ENCODE measurements around the gene SPTLC1. TPM values are rescaled to one million over a fixed set of nuclear protein-coding genes. Genes with fewer than 3 reads are reported as not detected.

SPTLC1 gene
- total RNA-seq, 1 donor from 2014 or later: 40.8 TPM

- CTCF ChIA-PET: no interaction called here
- H3K4me1 Mint-ChIP-seq: no peaks in the 10 kb centered on the region
- peaks cover 91% of the 10 kb centered on the region for H3K36me3 Mint-ChIP-seq (ENCODE audit: low read depth)
- no peak for TF ChIP-seq CTCF (IDR thresholded peaks at IDR 0.05)
- POLR2A ChIA-PET: no interaction called here
- H3K27me3 Mint-ChIP-seq: no peaks in the 10 kb centered on the region
- H3K27ac Mint-ChIP-seq: no peak overlapping the region
- H3K4me3 Mint-ChIP-seq: no peak overlapping the region
- DNase-seq: no peak
- no peak for ATAC-seq (ENCODE audit: low read depth)
- peaks cover 15% of the 10 kb centered on the region for H3K9me3 Mint-ChIP-seq
- intact Hi-C loops (cut with micrococcal nuclease): no loop called here
These were observed 67.7 kb downstream of the SPTLC1 start for GRCh38 chr9:92047500-92047899.

- H3K4me3 Mint-ChIP-seq: no peak overlapping the region
- H3K27ac Mint-ChIP-seq: no peak overlapping the region
- DNase-seq: no peak
- no peak for TF ChIP-seq CTCF (IDR thresholded peaks at IDR 0.05)
- H3K4me1 Mint-ChIP-seq: no peaks in the 10 kb centered on the region
- no peak for ATAC-seq (ENCODE audit: low read depth)
- no peaks in the 10 kb centered on the region for H3K27me3 Mint-ChIP-seq
- ChIA-PET CTCF (no interaction called here), POLR2A (no interaction called here)
- H3K36me3 Mint-ChIP-seq (ENCODE audit: low read depth): peaks cover 94% of the 10 kb centered on the region
- peaks cover 19% of the 10 kb centered on the region for H3K9me3 Mint-ChIP-seq
- intact Hi-C loops (cut with micrococcal nuclease): no loop called here
These were observed 68.5 kb downstream of the SPTLC1 start for GRCh38 chr9:92046676-92047075.

- Mint-ChIP-seq H3K4me1 (no peaks in the 10 kb centered on the region), H3K27ac (no peak overlapping the region), H3K36me3 (ENCODE audit: low read depth) (peaks cover 84% of the 10 kb centered on the region), H3K9me3 (peaks cover 19% of the 10 kb centered on the region), H3K27me3 (no peaks in the 10 kb centered on the region), H3K4me3 (no peak overlapping the region)
- no peak for ATAC-seq (ENCODE audit: low read depth)
- intact Hi-C loops (cut with micrococcal nuclease): no loop called here
- no peak for DNase-seq
- POLR2A ChIA-PET: interaction anchor here (0.6 kb wide), 1 partner anchor 25 kb away, joined by 3 read pairs; no protein-coding TSS in a partner anchor
- TF ChIP-seq CTCF (IDR thresholded peaks at IDR 0.05): no peak
- CTCF ChIA-PET: no interaction called here
These were observed 70.3 kb downstream of the SPTLC1 start for GRCh38 chr9:92044936-92045335.

GRCh38 chr9:92043002-92043401 lies 72.2 kb downstream of the SPTLC1 start:
- POLR2A ChIA-PET: no interaction called here
- DNase-seq (no peak), ATAC-seq (ENCODE audit: low read depth) (no peak)
- Mint-ChIP-seq H3K4me1 (no peaks in the 10 kb centered on the region), H3K9me3 (peaks cover 19% of the 10 kb centered on the region), H3K27ac (no peak overlapping the region), H3K27me3 (no peaks in the 10 kb centered on the region), H3K36me3 (ENCODE audit: low read depth) (peaks cover 79% of the 10 kb centered on the region), H3K4me3 (no peak overlapping the region)
- CTCF ChIA-PET: no interaction called here
- TF ChIP-seq CTCF (IDR thresholded peaks at IDR 0.05): no peak
- intact Hi-C loops (cut with micrococcal nuclease): no loop called here

- CTCF ChIA-PET: no interaction called here
- H3K9me3 Mint-ChIP-seq: peaks cover 19% of the 10 kb centered on the region
- POLR2A ChIA-PET: no interaction called here
- H3K27ac Mint-ChIP-seq: no peak overlapping the region
- no peaks in the 10 kb centered on the region for H3K27me3 Mint-ChIP-seq
- no peak overlapping the region for H3K4me3 Mint-ChIP-seq
- no peaks in the 10 kb centered on the region for H3K4me1 Mint-ChIP-seq
- DNase-seq (no peak), ATAC-seq (ENCODE audit: low read depth) (no peak)
- no peak for TF ChIP-seq CTCF (IDR thresholded peaks at IDR 0.05)
- peaks cover 80% of the 10 kb centered on the region for H3K36me3 Mint-ChIP-seq (ENCODE audit: low read depth)
- intact Hi-C loops (cut with micrococcal nuclease): no loop called here
These were observed 73.0 kb downstream of the SPTLC1 start for GRCh38 chr9:92042260-92042659.
